CD4-positive, CD25-positive, alpha-beta regulatory T cell (primary cell): Measurements from ENCODE around the gene TKT. TPM values are rescaled to one million over a fixed set of nuclear protein-coding genes. Genes with fewer than 3 reads are reported as not detected.
A peak's percentile ranks its signal among the peaks of the same experiment; 100 is the strongest.

Source experiments
- ATAC-seq, 2 donors: fragments of 150-1000 bp; cut with Tn5 transposase; one replicate each; pipeline ENCODE4 v1.10.0; 2021; ENCODE audit warnings: low read depth in 2 of 2, moderate number of reproducible peaks in 2 of 2, moderate library complexity in 1 of 2
- DNase-seq, 3 donors: peaks; one replicate each; pipeline versions ENCODE4 v3.0.0 to v3.0.0-alpha.2; 2012 to 2022; ENCODE audit warnings: mixed read lengths in 1 of 3
- H3K27ac ChIP-seq: one replicate; pipeline ENCODE4 v1.7.0; 2013; ENCODE audit warnings: mild to moderate bottlenecking, low read length; ENCODE audit not compliant: insufficient read depth, poor library complexity, severe bottlenecking
- H3K27me3 ChIP-seq: one replicate; pipeline ENCODE4 v1.7.0; 2013; ENCODE audit warnings: low read length; ENCODE audit not compliant: control insufficient read depth, insufficient read depth
- H3K36me3 ChIP-seq: one replicate; pipeline ENCODE4 v1.7.0; 2013; ENCODE audit warnings: mild to moderate bottlenecking, low read length, moderate library complexity; ENCODE audit not compliant: control insufficient read depth, insufficient read depth
- H3K4me1 ChIP-seq: 2 replicates; pipeline ENCODE4 v1.7.0; 2013; ENCODE audit warnings: mild to moderate bottlenecking, low read length; ENCODE audit not compliant: insufficient read depth, control insufficient read depth, poor library complexity, severe bottlenecking
- H3K4me3 ChIP-seq: one replicate; pipeline ENCODE4 v1.7.0; 2013; ENCODE audit warnings: low read depth, mild to moderate bottlenecking, low read length, moderate library complexity
- H3K9me3 ChIP-seq, 2 experiments: 1 replicate in 1 of 2; 2 replicates in 1 of 2; pipeline ENCODE4 v1.7.0; 2013; ENCODE audit warnings: low read length in 2 of 2, mild to moderate bottlenecking in 1 of 2, moderate library complexity in 1 of 2; ENCODE audit not compliant: control insufficient read depth in 2 of 2
- H3K27ac Mint-ChIP-seq, 3 donors: one replicate each; pipeline ENCODE4 v1.8.0; 2020 to 2022; ENCODE audit warnings: mild to moderate bottlenecking in 3 of 3, mixed read lengths in 3 of 3, moderate library complexity in 2 of 3
- H3K27me3 Mint-ChIP-seq: one replicate; pipeline ENCODE4 v1.8.0; 2022; ENCODE audit warnings: mild to moderate bottlenecking, mixed read lengths
- H3K36me3 Mint-ChIP-seq: one replicate; pipeline ENCODE4 v1.8.0; 2020; ENCODE audit warnings: mixed read lengths
- H3K4me1 Mint-ChIP-seq, 4 donors: one replicate each; pipeline ENCODE4 v1.8.0; 2020 to 2022; ENCODE audit warnings: mixed read lengths in 4 of 4, mild to moderate bottlenecking in 1 of 4
- H3K4me3 Mint-ChIP-seq, 4 donors: one replicate each; pipeline ENCODE4 v1.8.0; 2020 to 2022; ENCODE audit warnings: mild to moderate bottlenecking in 4 of 4, mixed read lengths in 4 of 4, moderate library complexity in 3 of 4
- H3K9me3 Mint-ChIP-seq, 7 donors: one replicate each; pipeline ENCODE4 v1.8.0; 2020 to 2022; ENCODE audit warnings: mixed read lengths in 7 of 7, mild to moderate bottlenecking in 3 of 7, moderate library complexity in 2 of 7
- polyA plus RNA-seq, 4 donors: library from polyadenylated mRNA; unstranded; fragments of 300-500 nt; fragmentation: Illumina TruSeq; gene quantifications; one replicate each; pipeline ENCODE4 v1.2.3, GENCODE V29; 2021
- total RNA-seq: library from RNA; stranded (reverse); gene quantifications from one replicate; pipeline ENCODE4 v1.2.3, GENCODE V29; 2022

TKT gene
- total and polyA plus RNA-seq, 5 donors from 2014 or later = 59.0 to 95.6 (median 73.0) TPM

DNA sequence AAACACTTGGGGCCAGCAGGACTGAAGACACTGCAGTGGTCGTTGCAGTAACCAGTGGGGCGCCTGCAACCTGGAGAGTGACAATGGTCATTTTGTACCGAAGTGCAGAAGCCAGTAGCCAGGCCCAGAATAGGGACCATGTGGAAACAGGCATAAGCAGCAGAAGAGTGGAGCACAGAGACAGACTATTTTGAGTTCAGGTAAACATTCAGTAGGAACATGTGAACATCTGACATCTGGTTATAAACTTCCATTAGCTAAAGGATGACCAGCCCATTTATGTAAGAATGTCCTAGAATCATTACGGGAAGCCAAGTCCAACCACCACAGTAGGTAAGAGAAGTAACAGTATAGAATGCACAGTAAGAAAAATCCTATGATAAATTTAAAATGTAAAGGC is 32.4 kb upstream of the TKT start:
- Histone ChIP-seq H3K4me3 (no peak overlapping the region), H3K27me3 (no peaks in the 10 kb centered on the region), H3K4me1 (no peaks in the 10 kb centered on the region), H3K27ac (no peak overlapping the region), H3K9me3 (no peaks in the 10 kb centered on the region), H3K36me3 (peaks cover 56% of the 10 kb centered on the region)
- Mint-ChIP-seq H3K4me3 (no peak overlapping the region), H3K4me1 (peaks cover 0 to 2% (median 0%) of the 10 kb centered on the region in 4 donors), H3K36me3 (peaks cover 46% of the 10 kb centered on the region), H3K27ac (no peak overlapping the region), H3K27me3 (no peaks in the 10 kb centered on the region), H3K9me3 (no peaks in the 10 kb centered on the region)
- ATAC-seq (no peak), DNase-seq (no peak)

DNA sequence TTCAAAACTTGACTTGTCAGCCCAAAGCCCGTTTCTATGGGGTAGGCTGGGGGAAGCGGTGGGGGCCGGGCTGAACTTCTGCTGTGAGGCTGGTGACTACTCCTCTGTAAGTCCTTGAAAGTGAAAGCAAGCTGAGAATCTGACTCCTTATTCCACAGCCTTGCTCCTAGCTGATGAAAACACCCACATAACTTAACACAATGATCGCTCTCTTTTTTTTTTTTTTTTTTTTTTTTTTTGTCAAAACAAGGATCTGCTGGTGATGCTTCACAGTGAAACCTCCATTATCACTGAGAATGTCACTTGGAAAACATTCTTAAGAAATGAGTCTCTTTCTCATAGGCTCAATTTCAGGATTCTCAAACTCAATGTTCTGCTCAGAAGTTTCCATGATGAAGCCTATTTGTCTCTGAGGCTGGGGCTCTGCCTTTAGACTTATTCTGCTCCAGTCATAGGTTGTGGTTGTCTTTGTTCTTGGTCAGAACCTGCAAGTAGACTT is 31.4 kb upstream of the TKT start:
- no peak overlapping the region for H3K27ac ChIP-seq
- H3K36me3 Mint-ChIP-seq = peaks cover 46% of the 10 kb centered on the region
- H3K4me1 ChIP-seq = no peaks in the 10 kb centered on the region
- H3K27ac Mint-ChIP-seq = peak overlapping the region in 1 of 3 donors; percentile 20
- H3K9me3 Mint-ChIP-seq = no peaks in the 10 kb centered on the region
- H3K27me3 Mint-ChIP-seq = no peaks in the 10 kb centered on the region
- H3K9me3 ChIP-seq = no peaks in the 10 kb centered on the region
- H3K36me3 ChIP-seq = peaks cover 55% of the 10 kb centered on the region
- no peak overlapping the region for H3K4me3 ChIP-seq
- H3K4me1 Mint-ChIP-seq = no peaks in the 10 kb centered on the region
- DNase-seq (no peak), ATAC-seq (no peak)
- H3K4me3 Mint-ChIP-seq = no peak overlapping the region
- no peaks in the 10 kb centered on the region for H3K27me3 ChIP-seq

DNA sequence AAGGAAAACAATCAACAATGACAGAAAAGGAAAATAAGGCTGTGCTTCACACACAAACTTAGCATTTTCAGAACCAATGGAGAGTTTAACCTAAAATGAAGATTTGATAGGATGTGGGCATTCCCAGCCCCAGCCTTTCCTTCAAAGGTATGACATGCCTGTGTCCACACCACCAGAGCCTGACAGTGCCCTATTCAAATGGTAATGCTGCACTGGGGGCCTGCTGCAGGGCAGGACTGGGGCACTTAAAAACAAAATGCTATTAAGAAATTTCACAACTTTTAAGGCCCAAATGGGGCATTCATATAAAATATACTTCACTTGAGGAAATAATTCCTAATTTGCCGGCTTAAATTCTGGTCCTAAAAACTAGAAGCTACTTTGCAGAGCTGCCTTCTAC is 30.9 kb upstream of the TKT start:
- Mint-ChIP-seq H3K4me1 (no peaks in the 10 kb centered on the region), H3K9me3 (no peaks in the 10 kb centered on the region), H3K27ac (peak overlapping the region in 1 of 3 donors; percentile 20), H3K27me3 (no peaks in the 10 kb centered on the region), H3K36me3 (peaks cover 45% of the 10 kb centered on the region), H3K4me3 (no peak overlapping the region)
- DNase-seq (no peak), ATAC-seq (no peak)
- Histone ChIP-seq H3K4me1 (no peaks in the 10 kb centered on the region), H3K27me3 (no peaks in the 10 kb centered on the region), H3K9me3 (no peaks in the 10 kb centered on the region), H3K36me3 (peaks cover 51% of the 10 kb centered on the region), H3K4me3 (no peak overlapping the region), H3K27ac (no peak overlapping the region)

DNA sequence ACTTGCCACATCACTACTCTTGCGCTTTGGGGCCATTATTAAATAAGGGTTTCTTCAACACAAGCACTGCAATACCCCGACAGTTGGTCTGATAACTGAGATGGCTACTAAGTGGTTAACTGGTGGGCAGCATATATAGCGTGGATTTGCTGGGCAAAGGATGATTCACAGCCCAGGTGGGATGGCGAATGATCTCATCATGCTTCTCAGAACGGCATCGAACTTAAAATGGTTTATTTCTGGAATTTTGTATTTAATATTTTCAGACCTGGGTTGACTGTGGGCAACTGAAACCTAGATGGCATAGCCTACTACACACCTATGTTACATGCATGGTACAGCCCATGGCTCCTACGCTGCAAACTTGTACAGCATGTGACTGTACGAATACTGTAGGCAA is 26.8 kb upstream of the TKT start:
- H3K27me3 Mint-ChIP-seq = no peaks in the 10 kb centered on the region
- no peaks in the 10 kb centered on the region for H3K9me3 ChIP-seq
- no peaks in the 10 kb centered on the region for H3K27me3 ChIP-seq
- ATAC-seq = no peak
- H3K27ac Mint-ChIP-seq = no peak overlapping the region
- H3K4me3 ChIP-seq = no peak overlapping the region
- H3K4me1 ChIP-seq = no peaks in the 10 kb centered on the region
- no peaks in the 10 kb centered on the region for H3K9me3 Mint-ChIP-seq
- H3K27ac ChIP-seq = no peak overlapping the region
- H3K4me1 Mint-ChIP-seq = peaks cover 0 to 2% (median 0%) of the 10 kb centered on the region in 4 donors
- peaks cover 35% of the 10 kb centered on the region for H3K36me3 Mint-ChIP-seq
- no peak for DNase-seq
- H3K4me3 Mint-ChIP-seq = no peak overlapping the region
- H3K36me3 ChIP-seq = peaks cover 28% of the 10 kb centered on the region

DNA sequence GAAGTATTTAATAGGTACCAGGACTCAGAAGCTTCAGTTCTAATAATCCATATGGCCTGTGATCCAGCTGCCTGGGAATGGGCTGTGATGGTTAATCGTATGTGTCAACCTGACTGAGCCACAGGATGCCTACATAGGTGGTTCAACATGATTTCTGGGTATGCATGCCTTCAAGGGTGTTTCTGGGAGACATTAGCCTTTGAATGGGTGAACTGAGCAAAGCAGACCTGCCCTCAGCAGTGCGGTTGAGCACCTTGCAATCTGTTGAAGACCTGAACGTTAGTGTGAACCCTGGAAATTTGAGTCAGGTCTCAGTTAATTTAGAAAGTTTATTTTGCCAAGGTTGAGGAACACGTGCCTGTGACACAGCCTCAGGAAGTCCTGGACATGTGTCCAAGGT is 22.8 kb upstream of the TKT start:
- peaks cover 6% of the 10 kb centered on the region for H3K27me3 Mint-ChIP-seq

DNA sequence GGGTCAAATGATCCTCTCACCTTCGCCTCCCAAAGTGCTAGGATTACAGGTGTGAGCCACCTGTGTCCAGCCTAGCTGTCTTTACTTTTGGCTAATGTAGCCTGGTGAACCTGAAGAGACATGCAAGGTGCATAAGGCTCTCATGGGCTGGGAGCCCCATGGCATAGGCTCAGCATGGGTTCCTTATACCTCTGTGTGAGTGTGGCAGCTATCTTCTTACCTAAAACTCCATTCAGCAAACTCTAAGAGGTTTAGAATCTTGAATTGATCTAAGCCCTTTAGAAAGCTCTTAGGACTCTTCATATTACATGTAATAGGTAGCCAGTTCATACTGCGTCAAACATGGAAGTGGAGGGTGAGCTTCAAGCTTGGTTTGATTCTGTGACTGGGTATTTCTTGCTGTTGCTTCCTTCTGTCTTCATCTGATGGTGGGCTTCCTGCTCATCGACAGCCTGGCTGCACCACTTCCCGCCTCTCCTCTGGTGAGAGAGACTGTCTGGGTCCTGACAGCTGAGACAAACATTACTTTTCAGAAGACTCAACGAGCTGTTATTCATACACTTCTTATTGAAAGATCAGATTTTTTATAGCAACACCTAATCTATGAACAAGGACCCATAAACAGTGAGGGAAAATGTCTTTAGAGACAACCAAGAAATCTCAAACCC is 19.2 kb upstream of the TKT start:
- Mint-ChIP-seq H3K4me3 (peak overlapping the region in 2 of 4 donors; percentile 8 to 25), H3K4me1 (peaks cover 0 to 10% (median 5%) of the 10 kb centered on the region in 4 donors), H3K36me3 (peaks cover 1% of the 10 kb centered on the region), H3K27ac (peak overlapping the region in 2 of 3 donors; percentile 54 to 77), H3K27me3 (peaks cover 6% of the 10 kb centered on the region), H3K9me3 (no peaks in the 10 kb centered on the region)
- Histone ChIP-seq H3K9me3 (no peaks in the 10 kb centered on the region), H3K4me3 (no peak overlapping the region), H3K27me3 (no peaks in the 10 kb centered on the region), H3K36me3 (no peaks in the 10 kb centered on the region), H3K4me1 (no peaks in the 10 kb centered on the region), H3K27ac (no peak overlapping the region)
- ATAC-seq (peak; percentile 70 to 71), DNase-seq (peak in 2 of 3 donors; percentile 15 to 65)

More for the DNA sequence above, 22.8 kb upstream of the TKT start:
- H3K27me3 ChIP-seq = no peaks in the 10 kb centered on the region
- H3K4me1 ChIP-seq = no peaks in the 10 kb centered on the region
- peaks cover 18% of the 10 kb centered on the region for H3K36me3 Mint-ChIP-seq
- H3K4me1 Mint-ChIP-seq = peaks cover 0 to 10% (median 5%) of the 10 kb centered on the region in 4 donors
- no peak overlapping the region for H3K4me3 ChIP-seq
- no peaks in the 10 kb centered on the region for H3K9me3 Mint-ChIP-seq
- H3K27ac ChIP-seq = no peak overlapping the region
- no peak overlapping the region for H3K27ac Mint-ChIP-seq
- H3K36me3 ChIP-seq = no peaks in the 10 kb centered on the region
- no peak for DNase-seq
- no peak overlapping the region for H3K4me3 Mint-ChIP-seq
- H3K9me3 ChIP-seq = no peaks in the 10 kb centered on the region
- ATAC-seq = no peak

DNA sequence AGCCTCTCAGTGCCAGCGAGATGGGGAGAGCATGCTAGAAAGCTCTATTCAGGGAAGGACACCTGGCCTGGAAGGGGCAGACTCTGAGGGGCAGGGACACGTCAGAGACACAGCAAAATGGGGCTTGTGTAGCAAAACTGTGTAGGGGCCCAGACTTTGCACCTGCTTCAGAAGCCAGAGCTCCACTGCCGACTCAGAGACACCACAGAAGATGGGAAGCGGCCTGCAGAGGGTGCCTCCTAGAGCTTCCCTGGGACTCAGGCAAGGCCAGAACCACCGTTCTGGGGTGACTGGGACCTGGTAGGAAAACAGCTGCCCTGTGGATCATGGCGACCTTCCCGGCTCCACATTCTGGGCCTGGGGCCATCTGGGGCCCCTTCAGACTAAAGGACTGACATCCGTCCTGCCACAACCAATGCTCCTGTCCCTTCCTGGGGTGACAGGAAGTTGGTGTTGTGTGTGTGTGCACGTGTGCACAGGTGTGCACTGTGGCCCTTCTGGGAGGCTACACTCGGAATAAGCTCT is 17.4 kb upstream of the TKT start:
- ATAC-seq = no peak
- Histone ChIP-seq H3K27ac (no peak overlapping the region), H3K27me3 (no peaks in the 10 kb centered on the region), H3K36me3 (no peaks in the 10 kb centered on the region), H3K4me1 (no peaks in the 10 kb centered on the region), H3K4me3 (no peak overlapping the region), H3K9me3 (no peaks in the 10 kb centered on the region)
- Mint-ChIP-seq H3K27ac (peak overlapping the region; percentile 39 to 71 (median 59)), H3K36me3 (no peaks in the 10 kb centered on the region), H3K4me1 (peaks cover 0 to 8% (median 5%) of the 10 kb centered on the region in 4 donors), H3K4me3 (peak overlapping the region in 1 of 4 donors; percentile 38), H3K9me3 (no peaks in the 10 kb centered on the region), H3K27me3 (peaks cover 14% of the 10 kb centered on the region)
- no peak for DNase-seq
